GM21528 (cell line): ENCODE measurements around the gene TP53RK.

ENCODE experiments used
- ATAC-seq: cut with Tn5 transposase; IDR thresholded peaks from one replicate; pipeline ENCODE4 v1.9.1; 2021; ENCODE audit warnings: mild to moderate bottlenecking, moderate library complexity; ENCODE audit not compliant: unreplicated experiment, low FRiP score

The TP53RK gene

DNA sequence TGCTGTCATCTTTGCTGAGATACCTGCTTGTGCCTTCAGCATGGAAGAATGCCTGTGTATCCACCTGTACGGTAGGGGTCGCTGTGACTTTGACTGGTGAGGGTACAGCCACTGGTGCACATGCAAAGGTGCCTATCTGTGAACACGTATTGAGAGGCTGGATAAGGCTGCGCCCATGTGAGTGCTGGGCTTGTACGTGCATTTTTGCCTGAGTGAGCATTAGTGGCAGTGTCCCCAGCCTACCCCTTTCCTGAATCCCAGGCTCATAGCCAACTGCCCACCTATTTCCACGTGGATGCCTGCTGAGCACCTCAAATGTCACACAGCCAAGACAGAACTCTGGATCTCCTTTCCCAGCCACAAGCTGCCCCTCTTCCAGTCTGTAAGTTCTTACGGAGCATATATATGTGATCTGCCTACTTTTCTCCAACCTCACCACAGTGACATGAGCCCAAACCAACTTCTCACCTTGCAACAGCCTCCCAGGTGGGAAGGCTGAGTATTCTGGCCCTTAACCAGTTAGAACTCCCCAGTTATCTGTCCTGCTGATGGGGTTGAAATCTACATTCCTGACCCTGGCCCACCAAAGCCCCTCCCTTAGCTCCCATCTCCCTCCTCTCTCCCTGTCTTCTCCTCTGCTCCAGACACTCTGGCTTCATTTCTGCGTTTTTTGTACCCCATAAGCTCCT lies 19.1 kb upstream of the TP53RK start:
- no peak for ATAC-seq

DNA sequence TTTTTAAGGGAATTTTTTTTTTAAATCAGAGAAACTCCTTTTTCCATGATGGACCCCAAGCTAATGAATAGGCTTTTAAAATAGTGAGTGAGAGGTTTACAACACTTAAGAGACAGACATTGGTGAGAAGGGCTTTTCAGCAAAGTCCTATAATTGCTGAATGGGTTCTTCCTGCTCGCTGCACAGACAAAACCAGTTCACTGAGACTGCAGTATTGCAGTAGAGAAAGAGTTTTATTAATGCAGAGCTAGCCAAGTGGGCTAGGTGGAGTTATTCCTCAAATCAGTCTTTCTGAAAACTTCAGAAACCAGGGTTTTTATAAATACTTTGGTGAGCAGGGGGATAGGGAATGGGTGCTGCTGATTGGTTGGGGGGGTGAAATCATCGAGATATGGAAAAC lies 17.0 kb upstream of the TP53RK start:
- ATAC-seq = no peak

DNA sequence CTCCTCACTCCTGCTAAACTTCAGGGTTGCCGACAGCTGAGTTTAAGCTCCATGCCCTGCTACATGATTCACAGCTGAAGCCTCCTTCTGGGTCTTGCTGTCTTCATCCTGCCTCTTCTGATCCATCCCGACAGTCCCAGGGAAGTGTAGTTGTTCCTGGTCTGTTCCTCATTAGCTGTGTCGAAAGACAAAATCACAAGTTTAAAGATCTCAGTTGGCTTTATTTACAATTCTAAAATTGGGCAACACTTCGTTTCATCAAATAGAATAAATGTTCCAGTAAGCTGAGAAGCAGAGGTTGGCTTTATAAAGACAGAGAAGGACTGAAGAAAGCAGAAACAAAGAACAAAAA lies 16.1 kb upstream of the TP53RK start:
- no peak for ATAC-seq

GRCh38 chr20:46704714-46705377 lies 15.6 kb upstream of the TP53RK start:
- ATAC-seq = no peak

DNA sequence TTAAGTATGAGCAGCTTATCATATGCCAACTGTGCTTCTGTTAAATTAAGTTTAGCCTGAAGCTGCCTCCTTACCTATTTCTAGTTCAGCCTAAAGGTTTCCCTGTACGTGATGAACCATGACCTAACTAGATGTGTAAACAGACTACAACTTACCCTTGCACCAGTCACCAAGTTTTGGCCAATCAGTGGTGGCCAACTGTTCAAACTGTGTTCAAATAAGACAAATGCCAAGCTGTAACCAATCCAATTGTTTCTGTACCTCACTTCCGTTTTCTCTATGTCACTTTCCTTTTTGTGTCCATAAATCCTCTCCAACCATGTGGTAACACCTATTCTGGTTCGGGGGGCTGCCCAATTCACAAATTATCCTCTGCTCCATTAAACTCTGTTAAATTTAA lies 14.2 kb upstream of the TP53RK start:
- no peak for ATAC-seq

GRCh38 chr20:46702447-46703203 lies 13.4 kb upstream of the TP53RK start:
- ATAC-seq = no peak

GRCh38 chr20:46701986-46702385 lies 12.7 kb upstream of the TP53RK start:
- no peak for ATAC-seq

DNA sequence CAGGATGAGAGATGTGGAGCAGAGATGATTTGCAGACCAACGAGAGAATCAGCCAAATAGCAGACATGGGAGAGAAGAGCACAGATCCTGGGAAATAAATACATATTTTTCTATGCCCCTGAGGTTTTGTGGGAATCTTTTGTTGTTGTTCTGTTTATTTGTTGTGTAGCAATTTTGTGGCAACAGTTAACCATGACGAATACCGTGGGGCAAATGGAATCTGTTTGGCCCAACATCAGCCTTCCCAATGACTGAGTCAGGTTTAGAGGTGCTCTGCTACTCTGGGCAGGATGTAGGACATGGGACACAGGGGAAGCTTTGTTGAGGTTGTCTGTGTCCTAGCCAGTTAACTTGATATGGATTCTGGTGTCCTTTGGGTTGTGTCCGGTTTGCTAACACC lies 12.3 kb upstream of the TP53RK start:
- no peak for ATAC-seq

DNA sequence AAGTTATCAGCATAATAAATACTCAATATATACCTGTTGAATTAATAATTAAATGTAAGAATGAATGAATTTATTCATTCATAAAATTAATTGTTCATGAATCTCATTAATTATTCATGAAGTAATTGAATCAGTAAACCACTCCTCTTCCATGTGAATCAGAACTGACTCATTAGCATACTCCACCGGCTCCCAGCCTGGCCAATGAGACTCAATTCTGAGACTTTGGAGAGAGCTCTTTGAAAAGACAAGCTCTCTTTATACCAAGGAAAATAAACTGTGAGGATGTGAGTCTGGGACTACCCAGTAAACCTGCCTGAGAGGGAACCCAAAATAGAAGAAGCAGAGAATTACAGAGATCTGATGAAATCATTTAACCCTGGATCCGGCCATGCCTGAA lies 11.8 kb upstream of the TP53RK start:
- no peak for ATAC-seq

- no peak for ATAC-seq
Observed at GRCh38 chr20:46700481-46700880, 11.2 kb upstream of the TP53RK start.

- ATAC-seq = no peak
Observed at GRCh38 chr20:46699651-46700359, 10.6 kb upstream of the TP53RK start.

DNA sequence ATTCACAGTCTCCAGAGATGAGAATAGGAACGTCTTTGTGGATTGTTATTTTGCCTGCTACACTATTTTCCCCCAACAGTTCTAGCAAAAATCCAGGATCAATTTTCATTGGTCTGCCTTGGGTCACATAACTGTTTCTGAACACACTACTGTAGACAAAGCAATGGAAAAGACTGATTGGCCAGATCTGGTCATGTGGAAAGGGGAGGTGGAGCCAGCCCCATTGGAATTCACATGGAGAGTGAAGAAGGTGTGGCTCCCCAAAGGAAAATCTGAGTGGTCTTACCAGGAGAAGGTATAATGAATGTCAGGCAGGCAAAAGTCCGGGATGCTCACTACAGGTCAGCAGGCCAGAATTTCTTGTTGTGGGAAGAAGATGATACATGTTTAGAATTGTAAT lies 9.5 kb upstream of the TP53RK start:
- ATAC-seq = no peak

- no peak for ATAC-seq
Observed at GRCh38 chr20:46696791-46697279, 7.6 kb upstream of the TP53RK start.

GRCh38 chr20:46695892-46696291 lies 6.6 kb upstream of the TP53RK start:
- no peak for ATAC-seq

GRCh38 chr20:46694484-46694883 lies 5.2 kb upstream of the TP53RK start:
- no peak for ATAC-seq

- ATAC-seq = no peak
Observed at GRCh38 chr20:46691196-46691595, 2.0 kb upstream of the TP53RK start.

- ATAC-seq = no peak
Observed at GRCh38 chr20:46690219-46691106, 1.2 kb upstream of the TP53RK start.

DNA sequence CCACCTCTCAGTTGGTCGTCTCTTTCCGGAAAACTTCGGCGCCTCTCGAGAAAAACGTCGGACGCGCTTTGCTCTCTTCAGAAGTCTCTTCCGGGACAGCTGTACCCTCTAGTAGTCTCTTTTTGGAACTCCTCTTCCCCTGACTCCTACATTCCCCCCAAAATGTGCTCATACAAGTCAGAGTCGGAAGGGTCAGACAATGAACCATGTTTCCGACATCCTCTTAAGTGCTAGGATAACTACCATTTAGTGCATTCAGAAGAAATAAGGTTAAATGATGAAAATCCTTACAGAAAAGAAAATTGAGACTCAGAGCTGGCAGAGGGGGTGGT lies 476 bp upstream of the TP53RK start:
- ATAC-seq = no peak

- peak; percentile 1 for ATAC-seq
Observed at GRCh38 chr20:46688151-46689081, 828 bp downstream of the TP53RK start.
